GM19324 (cell line): Measurements from ENCODE around the gene ALPK3.

Experiments used
- ATAC-seq: cut with Tn5 transposase; IDR thresholded peaks from one replicate; pipeline ENCODE4 v1.9.1; 2021; ENCODE audit warnings: mild to moderate bottlenecking, moderate library complexity; ENCODE audit not compliant: unreplicated experiment, low FRiP score

The ALPK3 gene, protein sequence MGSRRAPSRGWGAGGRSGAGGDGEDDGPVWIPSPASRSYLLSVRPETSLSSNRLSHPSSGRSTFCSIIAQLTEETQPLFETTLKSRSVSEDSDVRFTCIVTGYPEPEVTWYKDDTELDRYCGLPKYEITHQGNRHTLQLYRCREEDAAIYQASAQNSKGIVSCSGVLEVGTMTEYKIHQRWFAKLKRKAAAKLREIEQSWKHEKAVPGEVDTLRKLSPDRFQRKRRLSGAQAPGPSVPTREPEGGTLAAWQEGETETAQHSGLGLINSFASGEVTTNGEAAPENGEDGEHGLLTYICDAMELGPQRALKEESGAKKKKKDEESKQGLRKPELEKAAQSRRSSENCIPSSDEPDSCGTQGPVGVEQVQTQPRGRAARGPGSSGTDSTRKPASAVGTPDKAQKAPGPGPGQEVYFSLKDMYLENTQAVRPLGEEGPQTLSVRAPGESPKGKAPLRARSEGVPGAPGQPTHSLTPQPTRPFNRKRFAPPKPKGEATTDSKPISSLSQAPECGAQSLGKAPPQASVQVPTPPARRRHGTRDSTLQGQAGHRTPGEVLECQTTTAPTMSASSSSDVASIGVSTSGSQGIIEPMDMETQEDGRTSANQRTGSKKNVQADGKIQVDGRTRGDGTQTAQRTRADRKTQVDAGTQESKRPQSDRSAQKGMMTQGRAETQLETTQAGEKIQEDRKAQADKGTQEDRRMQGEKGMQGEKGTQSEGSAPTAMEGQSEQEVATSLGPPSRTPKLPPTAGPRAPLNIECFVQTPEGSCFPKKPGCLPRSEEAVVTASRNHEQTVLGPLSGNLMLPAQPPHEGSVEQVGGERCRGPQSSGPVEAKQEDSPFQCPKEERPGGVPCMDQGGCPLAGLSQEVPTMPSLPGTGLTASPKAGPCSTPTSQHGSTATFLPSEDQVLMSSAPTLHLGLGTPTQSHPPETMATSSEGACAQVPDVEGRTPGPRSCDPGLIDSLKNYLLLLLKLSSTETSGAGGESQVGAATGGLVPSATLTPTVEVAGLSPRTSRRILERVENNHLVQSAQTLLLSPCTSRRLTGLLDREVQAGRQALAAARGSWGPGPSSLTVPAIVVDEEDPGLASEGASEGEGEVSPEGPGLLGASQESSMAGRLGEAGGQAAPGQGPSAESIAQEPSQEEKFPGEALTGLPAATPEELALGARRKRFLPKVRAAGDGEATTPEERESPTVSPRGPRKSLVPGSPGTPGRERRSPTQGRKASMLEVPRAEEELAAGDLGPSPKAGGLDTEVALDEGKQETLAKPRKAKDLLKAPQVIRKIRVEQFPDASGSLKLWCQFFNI (N-terminal part only)

DNA sequence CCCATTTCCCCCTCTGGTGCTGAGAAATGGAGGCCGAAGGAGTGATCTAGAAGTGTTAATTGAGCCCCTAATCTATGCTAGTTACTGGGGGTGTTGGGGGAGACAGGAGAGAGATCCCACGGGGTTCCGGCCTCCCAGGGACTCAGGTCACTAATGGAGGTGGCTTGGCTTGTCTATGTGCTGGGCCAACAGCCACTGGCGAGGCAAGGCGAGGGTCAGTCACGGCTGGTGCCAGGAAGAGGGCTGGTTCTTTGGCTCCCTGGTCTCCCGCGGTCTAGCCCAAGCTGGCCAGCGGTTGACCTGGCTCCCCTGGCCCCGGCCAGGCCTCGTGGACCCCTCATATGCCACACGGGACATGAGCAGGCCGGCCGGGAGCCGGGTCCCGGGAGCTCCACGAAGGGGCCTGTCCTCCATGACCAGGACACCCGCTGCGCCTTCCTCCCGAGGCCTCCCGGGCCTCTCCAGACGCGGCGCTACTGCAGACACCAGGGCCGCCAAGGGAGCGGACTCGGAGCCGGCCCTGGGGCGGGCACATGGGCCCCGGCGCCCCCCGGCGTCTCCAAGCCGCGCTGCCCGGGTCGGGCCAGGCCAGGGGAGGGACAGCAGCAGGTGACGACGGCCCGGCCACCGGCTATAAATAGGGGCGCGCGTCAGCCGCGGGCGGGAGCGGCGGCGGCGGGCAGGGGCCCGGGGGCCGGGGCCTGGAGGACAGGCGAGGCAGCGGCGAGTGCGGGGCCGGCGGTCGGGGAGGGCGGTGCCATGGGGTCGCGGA lies at the start of gene ALPK3:
ALPK3 (plus strand) TSS at position 663 of the 772 bp plus-strand sequence; CDS start at position 760, 97 bp downstream.
- ATAC-seq: no peak

DNA sequence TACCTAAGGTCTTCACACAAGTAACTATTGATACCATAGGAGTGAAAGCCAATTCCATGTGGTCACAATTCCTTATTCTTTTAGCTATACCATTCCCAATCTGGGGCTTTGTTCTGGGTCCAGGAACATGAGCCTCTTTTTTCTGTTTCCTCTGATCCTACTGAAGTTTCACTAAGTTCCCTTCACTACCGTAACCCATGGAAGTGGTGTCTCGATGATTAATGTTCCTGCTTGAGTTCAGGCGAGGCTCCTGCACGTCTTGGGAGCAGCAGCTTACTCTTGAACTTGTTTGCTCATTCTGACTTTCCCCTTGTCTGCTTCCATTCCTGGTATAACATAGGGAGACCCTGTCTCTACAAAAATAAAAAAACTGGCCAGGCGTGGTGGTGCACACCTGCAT lies 45.1 kb upstream of the ALPK3 start:
- ATAC-seq: no peak

DNA sequence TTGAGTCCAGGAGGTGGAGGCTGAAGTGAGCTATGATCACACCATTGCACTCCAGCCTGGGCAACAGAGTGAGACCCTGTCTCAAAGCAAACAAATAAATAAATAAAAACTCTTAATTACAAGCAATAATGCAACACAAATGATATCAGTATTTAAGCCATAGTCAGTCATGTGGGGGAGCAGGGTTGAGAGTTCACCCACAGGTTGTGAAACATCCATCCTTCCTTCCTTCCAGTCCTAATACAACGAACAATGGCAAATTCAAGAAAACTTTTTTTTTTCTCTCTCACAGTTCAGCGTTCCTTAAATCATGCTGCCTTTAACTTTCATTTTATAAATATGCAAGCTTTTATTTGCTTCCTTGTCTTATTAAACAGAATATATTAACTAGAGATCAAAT lies 44.7 kb upstream of the ALPK3 start:
- no peak for ATAC-seq

DNA sequence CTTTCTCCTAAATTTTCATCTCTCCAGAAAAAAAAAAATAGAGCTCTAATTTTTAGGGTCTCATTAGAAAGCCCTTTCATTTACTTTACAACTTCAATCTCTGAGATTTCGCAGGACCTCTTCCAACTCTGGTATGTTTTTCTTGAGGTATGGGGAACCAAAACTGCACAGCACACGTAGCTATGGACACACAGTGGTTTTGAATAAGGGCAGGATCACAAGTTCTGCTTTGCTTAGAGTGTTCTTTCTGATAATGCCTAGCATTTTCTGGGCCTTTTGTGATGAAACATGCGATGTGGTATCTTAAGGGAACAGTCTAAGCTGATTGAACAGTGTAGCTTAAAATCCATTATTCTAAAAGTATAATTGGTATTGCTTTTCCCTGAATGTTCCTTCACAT lies 43.4 kb upstream of the ALPK3 start:
- no peak for ATAC-seq

DNA sequence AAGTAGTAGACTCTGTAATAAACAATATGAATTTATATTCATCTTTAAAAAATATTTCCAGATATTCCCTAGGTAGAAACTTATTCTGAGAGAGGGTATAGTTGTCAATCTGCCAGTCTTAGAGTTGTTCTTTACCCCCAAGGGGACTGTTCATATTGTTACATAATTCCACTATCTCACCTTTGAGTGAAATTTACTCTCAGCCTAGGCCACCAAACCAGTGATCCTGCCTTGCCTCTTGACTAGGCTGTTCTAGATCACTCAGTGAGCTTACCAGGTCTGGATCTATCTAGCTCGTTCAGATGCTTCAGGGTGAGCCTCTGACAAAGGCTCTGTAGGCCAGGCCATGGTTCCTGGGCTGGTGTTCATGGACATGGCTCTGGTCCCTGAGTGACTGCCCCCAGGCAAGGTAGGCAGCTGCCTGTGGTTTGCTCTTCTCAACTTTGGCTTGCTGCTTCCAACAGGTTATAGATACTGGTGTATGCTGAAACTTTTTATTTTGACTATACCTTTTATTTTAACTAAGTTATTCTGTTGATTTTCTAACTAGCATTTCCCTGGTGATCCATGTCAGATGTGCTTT lies 41.2 kb upstream of the ALPK3 start:
- ATAC-seq: no peak

DNA sequence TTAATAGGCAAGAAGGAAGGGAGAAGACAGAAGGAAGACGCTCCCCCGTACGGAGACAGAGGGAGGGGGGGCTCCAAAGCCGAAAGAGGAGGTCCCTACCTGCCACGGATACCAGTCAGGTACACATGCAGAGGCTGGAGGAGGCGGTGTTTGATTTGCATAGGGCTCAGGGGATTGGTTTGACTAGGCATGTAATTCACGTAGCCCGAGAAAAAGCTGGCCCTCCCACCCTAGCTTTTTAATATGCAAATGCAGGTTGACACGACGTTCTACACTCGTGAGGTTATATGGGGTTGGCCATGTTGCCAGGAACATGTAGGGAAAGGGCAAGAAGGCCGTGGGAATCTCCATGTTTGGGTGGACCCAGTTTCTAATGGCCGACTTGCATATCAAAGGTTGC lies 39.0 kb upstream of the ALPK3 start:
- no peak for ATAC-seq

DNA sequence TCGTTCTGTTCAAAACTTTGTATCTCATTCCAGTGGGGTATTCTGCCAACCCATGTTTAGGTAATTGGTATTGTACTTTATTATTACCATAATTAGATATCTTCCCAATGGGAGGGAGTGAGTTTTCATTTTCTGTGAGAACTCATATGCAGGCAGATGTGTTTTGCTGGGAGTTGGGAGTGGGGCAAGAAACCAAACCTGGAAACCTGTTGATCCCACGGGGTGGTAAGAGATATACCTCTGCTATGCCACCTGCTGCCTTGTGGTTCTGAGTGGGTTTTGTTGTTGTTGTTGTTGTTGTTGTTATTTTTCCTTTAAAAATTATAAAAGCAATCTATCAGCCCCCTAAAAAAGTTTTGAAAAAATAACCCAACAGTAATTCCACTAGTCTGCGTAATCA lies 36.7 kb upstream of the ALPK3 start:
- no peak for ATAC-seq

DNA sequence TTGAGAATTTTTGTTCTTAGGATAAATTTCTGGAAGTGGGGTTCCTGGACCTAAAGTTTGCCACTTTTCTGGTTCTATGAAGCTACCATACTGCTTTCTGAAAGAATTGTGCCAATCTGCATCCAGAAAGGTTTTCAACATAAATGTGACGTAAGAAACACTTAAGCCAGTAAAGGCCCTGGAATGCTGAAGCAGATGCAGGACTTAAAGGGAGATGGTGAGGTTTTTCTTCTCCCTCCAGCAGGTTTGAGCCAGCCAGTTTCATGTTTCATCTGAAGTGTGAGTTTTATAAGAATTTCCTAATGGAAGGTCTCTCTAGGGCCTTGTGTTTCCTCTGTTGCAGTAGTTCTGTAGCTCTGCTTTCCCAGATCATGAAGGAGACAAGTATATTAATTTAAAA lies 35.7 kb upstream of the ALPK3 start:
- ATAC-seq: no peak

DNA sequence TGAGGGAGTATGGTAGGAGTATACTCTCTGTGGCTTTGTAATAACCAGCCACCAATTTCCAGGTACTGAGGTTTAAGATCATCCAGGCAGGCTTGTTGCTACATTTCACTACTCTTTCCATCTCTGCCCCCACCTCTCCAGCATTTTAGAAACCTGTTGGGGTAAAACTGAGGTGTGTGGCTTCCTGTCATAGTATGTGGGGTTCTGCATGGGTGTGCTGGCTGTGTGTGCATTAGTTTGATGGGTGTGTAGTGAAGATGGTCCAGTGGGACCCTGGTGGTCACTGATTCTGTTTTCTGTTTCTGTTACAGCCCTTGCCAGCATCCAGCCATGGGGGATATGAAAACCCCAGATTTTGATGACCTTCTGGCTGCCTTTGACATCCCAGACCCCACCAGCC lies 34.8 kb upstream of the ALPK3 start:
- ATAC-seq: no peak

DNA sequence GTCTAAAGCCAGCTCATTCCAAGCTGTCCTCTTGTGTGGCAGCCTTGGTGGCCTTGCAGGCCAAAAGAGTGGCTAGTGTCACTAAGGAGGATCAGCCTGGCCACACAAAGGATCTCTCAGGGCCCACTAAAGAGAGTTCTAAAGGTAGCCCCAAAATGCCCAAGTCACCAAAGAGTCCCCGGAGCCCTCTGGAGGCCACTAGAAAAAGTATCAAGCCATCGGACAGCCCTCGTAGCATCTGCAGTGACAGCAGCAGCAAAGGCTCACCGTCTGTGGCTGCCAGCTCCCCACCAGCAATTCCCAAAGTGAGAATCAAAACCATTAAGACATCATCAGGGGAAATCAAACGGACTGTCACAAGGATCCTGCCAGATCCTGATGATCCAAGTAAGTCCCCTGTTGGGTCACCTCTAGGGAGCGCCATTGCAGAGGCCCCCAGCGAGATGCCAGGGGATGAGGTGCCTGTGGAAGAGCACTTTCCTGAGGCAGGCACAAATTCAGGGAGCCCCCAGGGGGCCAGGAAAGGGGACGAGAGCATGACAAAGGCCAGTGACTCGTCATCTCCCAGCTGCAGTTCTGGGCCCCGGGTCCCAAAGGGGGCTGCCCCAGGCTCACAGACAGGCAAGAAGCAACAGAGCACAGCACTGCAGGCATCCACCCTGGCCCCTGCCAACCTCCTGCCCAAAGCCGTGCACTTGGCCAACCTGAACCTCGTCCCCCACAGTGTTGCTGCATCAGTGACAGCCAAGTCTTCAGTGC lies 33.5 kb upstream of the ALPK3 start:
- no peak for ATAC-seq

DNA sequence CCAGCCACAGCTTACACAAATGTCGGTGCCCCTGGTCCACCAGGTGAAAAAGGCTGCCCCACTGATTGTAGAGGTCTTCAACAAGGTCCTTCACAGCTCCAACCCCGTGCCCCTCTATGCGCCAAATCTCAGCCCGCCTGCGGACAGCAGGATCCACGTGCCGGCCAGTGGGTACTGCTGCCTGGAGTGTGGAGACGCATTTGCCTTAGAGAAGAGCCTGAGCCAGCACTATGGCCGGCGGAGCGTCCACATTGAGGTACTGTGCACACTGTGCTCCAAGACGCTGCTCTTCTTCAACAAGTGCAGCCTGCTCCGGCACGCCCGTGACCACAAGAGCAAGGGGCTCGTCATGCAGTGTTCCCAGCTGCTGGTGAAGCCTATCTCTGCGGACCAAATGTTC lies 32.9 kb upstream of the ALPK3 start:
- no peak for ATAC-seq

DNA sequence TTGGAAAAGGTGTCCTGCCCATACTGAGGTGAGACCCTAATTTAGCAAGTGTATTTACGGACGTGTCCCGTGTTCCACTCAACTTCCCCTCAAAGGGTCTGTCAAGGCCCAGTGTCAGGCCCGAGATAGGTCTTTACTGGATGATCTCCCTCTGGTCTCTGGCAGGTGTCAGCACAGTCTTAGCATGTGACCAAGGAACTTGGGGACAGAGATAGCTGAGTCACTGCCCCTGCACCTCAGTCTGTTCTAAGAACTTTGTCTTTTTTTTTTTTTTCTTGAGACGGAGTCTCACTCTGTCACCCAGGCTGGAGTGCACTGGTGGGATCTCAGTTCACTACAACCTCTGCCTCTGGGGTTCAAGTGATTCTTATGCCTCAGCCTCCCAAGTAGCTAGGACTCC lies 32.1 kb upstream of the ALPK3 start:
- no peak for ATAC-seq

DNA sequence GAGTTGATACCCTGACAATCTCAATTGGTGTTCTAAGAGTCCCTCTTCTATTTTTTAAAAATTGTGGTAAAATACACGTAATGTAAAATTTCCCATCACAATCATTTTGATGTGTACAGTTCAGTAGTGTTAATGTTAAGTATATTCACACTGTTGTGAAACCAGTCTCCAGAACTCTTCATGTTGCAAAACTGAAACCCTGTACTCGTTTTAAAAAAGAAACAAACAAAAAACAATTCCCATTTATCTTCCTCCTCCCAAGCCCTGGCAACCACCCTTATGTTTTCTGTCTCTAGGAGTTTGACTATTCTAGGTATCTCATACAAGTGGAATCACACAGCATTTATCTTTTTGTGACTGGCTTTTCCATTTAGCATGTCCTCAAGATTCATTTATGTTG lies 28.7 kb upstream of the ALPK3 start:
- no peak for ATAC-seq

DNA sequence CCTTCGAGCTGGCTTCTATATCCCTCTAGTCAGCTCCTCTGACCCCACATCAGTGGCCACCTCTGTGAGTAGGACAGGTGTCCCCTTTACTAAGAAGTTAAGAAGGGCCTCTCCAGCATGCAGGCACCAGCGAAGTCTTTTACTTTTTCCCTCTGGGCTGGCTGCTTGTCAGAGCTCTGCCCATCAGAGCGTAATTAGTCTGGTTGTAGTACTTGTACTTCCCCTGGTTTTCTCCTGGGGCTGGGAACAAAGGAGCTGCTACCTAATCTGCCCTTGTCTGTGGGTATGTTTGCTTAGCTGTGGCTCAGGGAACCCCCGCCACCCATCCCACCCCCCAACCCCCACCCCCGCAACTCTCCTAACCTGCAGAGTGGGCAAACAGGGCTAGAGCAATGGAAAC lies 27.4 kb upstream of the ALPK3 start:
- no peak for ATAC-seq

DNA sequence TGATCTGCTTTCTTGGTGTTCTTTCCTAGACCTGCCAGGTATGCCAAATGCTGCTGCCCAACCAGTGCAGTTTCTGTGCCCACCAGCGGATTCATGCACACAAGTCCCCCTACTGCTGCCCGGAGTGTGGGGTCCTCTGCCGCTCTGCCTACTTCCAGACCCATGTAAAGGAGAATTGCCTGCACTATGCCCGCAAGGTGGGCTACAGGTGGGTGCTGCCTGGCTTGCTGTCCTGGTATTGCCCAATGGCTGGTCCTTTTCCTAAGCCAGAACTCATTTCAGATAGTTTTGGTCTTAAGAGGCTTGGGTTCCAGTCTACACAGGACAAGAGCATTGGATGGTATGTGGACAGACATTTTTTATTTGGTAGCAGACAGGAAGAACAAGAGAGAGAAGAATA lies 26.5 kb upstream of the ALPK3 start:
- no peak for ATAC-seq

DNA sequence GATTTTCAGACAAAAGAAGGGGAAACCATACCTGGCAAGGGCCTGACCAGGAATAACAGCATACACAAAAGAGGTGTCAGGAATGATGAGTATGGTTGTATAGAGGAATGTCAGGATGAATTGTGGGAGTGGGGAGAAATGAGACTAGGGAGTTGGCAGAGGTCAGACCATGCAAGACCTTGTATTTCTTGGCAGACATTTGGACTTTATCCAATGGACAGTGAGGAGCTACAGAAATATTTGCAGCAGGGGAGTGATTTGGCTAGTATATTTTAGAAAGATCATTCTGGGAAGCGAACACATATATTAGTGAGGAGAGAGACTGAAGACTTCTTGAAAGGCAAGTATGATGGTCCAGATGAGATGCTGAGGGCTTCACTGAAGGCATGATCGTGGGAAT lies 25.4 kb upstream of the ALPK3 start:
- ATAC-seq: no peak

DNA sequence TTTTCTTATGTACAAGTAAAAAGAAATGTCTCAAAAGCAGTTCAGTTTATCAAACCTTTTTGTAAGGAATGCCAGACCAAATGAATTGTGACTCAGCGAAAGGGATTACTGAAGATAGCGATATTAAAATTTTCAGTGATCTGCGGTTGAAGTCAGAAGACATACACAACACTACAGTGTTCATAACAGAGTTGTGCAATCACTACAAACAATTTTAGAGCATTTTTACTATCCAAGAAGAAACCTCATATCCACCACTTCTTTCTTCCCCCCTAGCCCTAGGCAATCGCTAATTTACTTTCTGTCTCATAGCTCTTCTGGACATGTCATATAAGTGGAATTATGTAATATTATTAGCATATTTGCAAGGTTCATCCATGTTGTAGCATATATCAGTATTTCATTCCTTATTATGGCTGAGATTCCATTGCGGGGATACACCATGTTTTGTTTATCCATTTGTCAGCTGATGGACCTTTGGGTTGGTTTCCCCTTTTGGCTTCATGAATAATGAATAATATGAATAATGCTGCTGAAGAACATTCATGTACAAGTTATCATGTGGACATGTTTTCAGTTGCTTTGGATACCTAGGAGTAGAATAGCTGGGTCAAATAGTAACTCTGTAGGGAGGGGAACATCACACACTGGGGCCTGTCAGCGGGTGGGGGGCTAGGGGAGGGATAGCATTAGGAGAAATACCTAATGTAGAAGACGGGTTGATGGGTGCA lies 23.6 kb upstream of the ALPK3 start:
- no peak for ATAC-seq

DNA sequence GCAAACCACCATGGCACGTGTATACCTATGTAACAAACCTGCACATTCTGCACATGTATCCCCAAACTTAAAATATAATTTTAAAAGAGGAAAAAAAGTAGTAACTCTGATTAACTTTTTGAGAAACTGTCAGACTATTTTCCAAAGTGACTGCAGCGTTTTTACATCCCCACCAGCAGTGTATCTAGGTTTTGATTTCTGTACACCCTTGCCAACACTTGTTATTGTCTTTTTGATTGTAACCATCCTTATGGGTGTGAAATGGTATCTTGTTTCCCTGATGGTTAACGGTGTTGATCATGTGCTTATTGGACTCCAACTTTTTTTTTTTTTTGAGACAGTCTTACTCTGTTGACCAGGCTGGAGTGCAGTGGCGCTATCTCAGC lies 23.0 kb upstream of the ALPK3 start:
- no peak for ATAC-seq
